ACHN (cell line): ENCODE measurements around the gene ADRA2C.

ENCODE experiments used
- DNase-seq: peaks from one replicate; pipeline ENCODE4 v3.0.0-alpha.2; 2015
- in situ Hi-C: cut with HindIII; loops from 2 replicates; pipeline ENCODE4 v1.10.0; 2017; ENCODE audit warnings: low sequenced_read_pairs, low pct_ligation_motif_present, low pct_unique_long_range_greater_than_20kb

Gene ADRA2C

DNA sequence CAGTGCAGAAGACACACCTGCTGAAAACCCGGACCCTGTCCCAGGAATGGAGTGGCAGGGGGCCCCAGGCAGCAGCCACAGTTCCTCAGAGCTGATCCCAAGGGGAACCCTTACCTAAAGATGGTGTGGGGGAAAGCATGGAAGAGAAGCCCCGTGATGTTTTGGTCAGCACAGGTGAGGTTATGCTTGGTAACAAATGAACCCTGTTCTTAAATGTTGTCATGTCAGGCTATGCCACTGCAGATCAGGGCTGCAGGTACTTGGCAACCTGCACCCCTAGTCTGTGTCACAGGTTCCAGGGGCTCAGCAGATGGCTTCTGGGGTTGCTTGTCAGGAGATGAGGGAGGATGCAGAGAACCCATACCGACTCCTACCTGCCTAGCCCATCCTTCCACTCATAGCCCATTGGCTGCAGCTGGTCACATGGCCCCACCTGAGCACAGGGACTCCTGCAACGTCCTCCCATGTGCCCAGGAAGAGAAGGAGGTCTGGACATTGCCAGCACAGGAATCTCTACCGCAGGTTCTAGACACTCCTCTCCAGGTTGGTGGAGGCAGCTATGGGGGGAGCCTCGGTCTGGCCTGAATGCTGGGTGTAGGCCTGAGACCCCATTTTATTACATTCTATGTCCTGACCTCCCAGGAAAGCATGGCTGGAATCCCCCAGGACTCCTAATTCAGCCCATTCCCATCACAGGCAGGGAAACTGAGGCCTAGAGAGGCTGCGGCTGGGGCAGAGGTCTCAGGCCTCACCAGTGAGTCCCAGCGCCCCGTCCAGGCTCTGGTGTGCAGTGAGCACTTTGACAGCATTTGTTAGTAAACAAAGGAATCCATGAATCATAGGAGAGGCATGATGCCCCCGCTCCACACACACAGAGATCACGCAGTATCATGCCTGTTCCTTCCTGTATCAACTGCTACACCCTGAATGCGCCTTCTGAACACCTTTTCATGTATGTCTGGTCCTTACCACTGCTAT is 51.1 kb downstream of the ADRA2C start:
- in situ Hi-C loops = no loop called here
- no peak for DNase-seq
